HuH-7.5 (cell line): ENCODE data around the gene DLST.
A peak's percentile ranks its signal among the peaks of the same experiment; 100 is the strongest.

Experiments
- DNase-seq: peaks from one replicate; pipeline ENCODE4 v3.0.0; 2011; ENCODE audit warnings: low spot score

The DLST gene

DNA sequence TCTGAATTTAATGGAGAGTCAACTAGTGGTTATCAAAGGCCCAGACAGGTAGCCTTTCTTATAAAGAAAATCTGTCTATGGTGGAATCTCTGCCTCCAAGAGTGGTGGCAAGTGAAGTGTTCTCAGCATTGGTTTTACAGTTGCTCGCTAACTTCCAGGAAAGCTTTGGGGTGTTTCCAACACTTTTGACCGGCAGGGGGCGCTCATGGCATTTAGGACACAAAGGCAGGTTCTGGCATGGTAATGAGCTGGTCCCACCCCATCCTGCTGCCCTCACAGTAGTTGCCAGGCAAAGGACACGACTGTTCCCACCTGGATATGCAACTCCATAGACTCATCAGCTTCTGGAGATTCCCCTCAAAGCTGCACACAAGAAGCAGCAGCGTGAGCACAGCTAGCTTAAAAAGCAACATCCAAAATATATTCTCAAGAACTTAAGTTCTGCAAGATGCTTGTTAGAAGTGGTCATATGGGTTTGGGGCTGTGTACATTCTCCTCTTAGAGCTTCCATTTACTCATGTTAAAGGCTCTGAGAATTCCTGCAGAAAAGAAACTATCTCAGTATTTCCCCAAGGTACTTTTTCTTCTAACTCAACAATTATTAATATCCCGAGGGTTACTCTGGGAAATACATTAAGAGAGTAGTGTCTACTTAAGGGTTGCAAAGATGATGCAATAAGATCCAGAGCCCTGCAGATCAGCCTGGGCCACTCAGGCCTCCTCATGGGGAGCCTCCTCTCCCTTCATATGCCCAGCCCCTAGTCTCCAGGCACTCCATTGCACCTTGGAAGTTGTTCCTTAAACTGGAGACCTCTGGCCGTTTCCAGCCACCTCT, 20.6 kb upstream of the DLST start:
- DNase-seq = peak; percentile 51

GRCh38 chr14:74861734-74862090, 20.0 kb upstream of the DLST start:
- DNase-seq = no peak

GRCh38 chr14:74863274-74863673, 18.4 kb upstream of the DLST start:
- no peak for DNase-seq

DNA sequence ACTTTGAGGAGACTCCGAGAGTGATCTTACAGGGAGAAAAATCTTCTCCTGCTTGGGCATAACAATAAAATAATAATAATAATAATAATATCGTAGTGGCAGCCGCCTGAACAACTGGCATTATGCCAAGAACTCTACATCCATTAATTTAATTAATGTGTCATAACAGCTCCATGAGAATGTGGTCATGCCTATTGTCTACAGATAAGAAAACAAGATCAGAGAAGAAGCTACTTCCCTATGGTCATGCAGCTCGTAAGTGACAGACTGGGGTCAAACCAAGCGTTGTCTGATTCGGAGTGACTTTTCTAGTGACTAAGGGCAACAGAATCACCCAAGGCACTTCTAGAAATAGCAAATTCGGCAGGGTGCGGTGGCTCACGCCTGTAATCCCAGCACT, 17.5 kb upstream of the DLST start:
- DNase-seq = no peak

- DNase-seq = no peak
Observed at GRCh38 chr14:74865156-74865555, 16.6 kb upstream of the DLST start.

GRCh38 chr14:74866708-74867389, 14.9 kb upstream of the DLST start:
- no peak for DNase-seq

DNA sequence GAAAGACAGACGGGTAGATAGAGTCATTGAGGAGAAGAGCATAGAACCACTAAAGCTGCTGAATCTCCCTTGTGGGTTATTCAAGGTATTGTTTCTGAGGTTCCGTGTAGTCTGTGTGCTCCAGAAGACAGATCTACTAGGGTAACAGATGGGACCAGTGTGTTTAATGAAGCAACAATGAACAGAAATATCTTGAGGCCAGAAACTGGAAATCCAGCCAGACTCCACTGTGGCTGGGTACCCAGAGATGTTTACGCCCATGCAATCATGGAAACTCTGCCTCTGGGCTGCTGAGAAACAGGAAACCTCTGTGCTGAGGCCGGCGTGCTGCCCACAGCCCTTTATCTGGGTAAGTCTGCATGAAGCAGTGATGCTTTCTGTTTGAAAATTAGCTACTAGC, 14.0 kb upstream of the DLST start:
- no peak for DNase-seq

- no peak for DNase-seq
Observed at GRCh38 chr14:74868739-74869138, 13.0 kb upstream of the DLST start.

- no peak for DNase-seq
Observed at GRCh38 chr14:74871819-74872218, 9.9 kb upstream of the DLST start.

DNA sequence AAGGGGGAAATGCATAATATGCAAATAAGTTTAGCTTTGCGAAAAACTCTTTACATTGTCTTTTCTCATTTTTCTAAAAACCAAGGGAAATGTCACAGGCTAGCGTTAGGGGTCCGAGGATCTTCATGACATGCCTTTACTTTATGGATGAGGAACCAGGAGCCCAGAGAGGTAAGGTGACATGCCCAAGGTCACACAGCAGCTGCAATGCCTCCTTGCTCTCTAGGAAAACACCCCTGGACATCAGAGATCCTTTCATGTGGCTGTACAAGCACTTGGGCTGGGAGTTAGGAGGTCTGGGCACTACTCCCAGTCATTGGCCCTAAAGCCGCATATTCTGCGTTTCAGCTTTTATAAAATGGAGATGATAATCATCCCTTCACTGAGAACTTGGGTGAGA, 6.5 kb upstream of the DLST start:
- no peak for DNase-seq

DNA sequence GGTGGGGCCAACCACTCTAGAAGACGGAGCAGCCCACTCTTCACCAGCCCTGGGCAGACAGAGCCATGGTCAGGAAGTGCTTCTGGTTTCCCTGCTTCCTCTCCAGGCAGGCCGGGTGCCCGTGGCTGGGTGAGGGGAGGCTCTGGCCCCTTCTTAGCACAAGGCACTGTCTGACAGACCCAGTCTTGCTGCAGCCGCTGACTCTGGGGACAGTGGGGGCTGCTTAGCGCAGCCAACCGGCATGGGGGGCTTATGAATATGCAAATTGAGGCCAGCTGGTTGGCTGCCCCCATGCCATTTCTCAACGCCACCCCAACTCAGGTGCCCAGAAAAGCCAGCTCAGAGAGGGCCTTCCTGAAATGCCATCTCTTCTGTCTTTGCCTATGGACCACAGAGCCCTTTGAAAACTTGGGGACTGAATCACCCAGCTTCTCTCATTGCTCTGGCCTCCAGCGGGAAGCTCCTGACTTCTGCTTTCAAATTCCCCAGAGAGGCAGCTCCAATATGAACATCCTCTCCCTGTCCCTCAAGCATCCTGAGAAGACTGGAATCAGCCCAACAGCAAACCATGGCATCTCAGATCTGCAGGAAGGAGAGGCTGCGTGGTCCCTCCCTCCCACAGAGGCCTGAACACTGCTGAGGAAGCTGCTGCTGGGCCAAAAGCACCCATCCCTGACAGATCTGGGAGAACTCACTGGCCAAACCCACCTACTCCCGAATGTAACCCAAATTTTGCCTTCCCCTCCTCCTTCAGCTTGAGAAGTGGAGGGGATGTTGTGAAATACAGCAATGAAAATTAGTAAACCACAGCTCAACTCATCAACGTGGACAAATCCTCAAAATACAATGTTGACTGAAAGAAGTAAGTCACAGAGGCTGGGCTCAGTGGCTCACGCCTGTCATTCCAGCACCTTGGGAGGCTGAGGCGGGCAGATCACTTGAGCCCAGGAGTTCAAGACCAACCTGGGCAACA, 5.5 kb upstream of the DLST start, which contains the start of gene PROX2:
Gene PROX2 (minus strand): TSS at position 205 of the 973 bp plus-strand sequence. CDS start 12,311 bp downstream, outside the sequence.
- DNase-seq = no peak

GRCh38 chr14:74879427-74880182, 2.1 kb upstream of the DLST start:
- DNase-seq = no peak

GRCh38 chr14:74882103-74882920, 596 bp downstream of the DLST start:
- peak; percentile 29 for DNase-seq

GRCh38 chr14:74886001-74886400, 4.3 kb downstream of the DLST start:
- no peak for DNase-seq

DNA sequence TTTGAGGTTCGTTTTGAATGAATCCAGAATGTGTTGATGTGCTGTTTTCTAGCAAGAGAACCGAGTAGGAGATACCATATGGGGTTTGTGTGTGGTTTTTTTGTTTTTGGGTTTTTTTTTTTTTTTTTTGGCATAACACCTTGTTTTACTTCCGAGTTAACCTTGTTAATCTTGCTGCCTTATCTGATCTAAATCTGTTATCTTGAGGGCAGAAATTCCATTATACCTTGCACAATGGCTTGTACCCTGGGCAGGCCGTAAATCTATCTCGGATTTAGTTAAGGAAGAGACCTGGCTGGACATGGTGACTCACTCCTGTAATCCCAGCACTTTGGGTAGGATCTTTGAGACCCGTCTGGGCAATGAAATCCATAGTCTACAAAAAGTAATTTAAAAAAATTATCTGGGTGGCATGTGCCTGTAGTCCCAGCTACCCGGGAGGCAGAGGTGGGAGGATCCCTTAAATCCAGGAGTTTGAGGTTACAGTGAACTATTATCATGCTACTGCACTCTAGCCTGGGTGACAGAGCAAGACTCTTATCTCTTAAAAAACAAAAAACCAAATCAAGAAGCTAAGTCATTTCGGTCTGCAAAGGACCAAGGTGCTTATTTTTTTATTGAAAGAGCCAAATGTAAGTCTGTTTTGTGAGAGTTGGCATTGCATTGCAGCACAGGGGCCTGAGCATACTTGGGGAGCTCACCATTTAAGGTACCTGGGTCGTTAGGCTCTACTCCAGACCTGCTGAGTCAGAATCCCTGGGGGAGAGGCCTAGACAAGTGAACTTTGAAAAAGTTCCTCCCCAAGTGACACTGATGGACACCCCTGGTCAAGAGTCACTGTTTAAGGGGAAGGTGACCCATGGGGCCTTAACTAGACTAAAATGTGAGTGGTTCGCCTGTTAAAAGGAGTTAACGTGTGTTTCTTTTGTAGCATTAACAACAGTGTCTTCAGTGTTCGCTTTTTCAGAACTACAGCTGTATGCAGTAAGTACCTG, 6.7 kb downstream of the DLST start:
- DNase-seq = no peak

GRCh38 chr14:74890262-74890661, 8.5 kb downstream of the DLST start:
- no peak for DNase-seq

DNA sequence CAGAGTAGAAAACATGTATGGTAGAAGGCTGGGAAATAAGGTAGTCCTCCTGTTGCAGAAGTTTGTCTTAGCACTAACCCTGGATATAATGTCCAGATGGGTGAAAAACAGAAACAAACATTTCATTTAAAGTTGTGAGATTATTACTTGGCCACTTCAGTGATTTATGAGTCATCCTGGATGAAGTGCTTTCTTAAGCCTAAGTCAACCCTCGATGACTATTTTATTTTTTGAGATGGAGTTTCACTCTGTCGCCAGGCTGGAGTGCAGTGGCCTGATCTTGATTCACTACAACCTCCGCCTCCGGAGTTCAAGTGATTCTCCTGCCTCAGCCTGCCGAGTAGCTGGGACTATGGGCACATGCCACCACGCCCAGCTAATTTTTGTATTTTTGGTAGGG, 10.2 kb downstream of the DLST start:
- no peak for DNase-seq

- DNase-seq = no peak
Observed at GRCh38 chr14:74892745-74893144, 11.0 kb downstream of the DLST start.

DNA sequence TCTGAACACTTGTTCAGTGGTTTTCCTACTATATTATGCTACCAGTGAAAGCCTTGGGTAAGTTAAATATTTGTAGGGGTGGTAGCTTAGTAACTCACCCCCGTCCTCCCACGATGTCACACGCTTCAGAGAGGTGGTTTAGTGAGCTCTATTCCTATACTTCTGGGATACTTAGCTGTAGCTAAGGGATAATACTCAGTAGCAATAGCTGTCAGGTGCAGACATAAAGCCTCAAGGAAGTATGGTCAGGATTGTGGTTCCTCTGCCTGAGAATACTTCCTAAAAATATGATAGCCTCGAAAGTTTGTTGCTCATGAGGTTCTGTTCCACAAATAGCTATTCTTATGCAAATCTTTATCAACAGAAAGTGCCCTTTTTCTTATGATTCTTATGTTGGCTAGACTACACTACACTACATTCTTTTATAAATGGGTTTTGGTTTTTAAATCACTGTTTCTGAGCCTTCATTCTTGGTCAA, 11.9 kb downstream of the DLST start:
- no peak for DNase-seq
